BLaER1 treated with 17β-estradiol and CSF1 and Interleukin-3, amounts not matched to agents 10 nM and 100 nM (cell line): Measurements from ENCODE around the gene ARX.

Experiments used
- H3K27ac ChIP-seq, 11 experiments: shearing (Covaris generic); formaldehyde crosslinking; 2 replicates each; pipeline ENCODE4 v1.8.1; 2022
- H3K27me3 ChIP-seq, 11 experiments: shearing (Covaris generic); formaldehyde crosslinking; 2 replicates each; pipeline ENCODE4 v1.8.1; 2022
- H3K36me3 ChIP-seq, 11 experiments: shearing (Covaris generic); formaldehyde crosslinking; 2 replicates each; pipeline ENCODE4 v1.8.1; 2022
- H3K4me1 ChIP-seq, 10 experiments: shearing (Covaris generic); formaldehyde crosslinking; 2 replicates each; pipeline ENCODE4 v1.8.1; 2022
- H3K4me2 ChIP-seq, 11 experiments: shearing (Covaris generic); formaldehyde crosslinking; 2 replicates each; pipeline ENCODE4 v1.8.1; 2022
- H3K4me3 ChIP-seq, 10 experiments: shearing (Covaris generic); formaldehyde crosslinking; 2 replicates each; pipeline ENCODE4 v1.8.1; 2022
- H3K9ac ChIP-seq, 11 experiments: shearing (Covaris generic); formaldehyde crosslinking; 2 replicates each; pipeline ENCODE4 v1.8.1; 2022
- H3K9me3 ChIP-seq, 11 experiments: shearing (Covaris generic); formaldehyde crosslinking; replicated peaks in 1 of 11; 2 replicates each; pipeline ENCODE4 v1.8.1; 2022
- H4K20me1 ChIP-seq, 11 experiments: shearing (Covaris generic); formaldehyde crosslinking; 2 replicates each; pipeline ENCODE4 v1.8.1; 2022
- Cebpa-rat ChIP-seq, 11 experiments: shearing (Covaris generic); IDR thresholded peaks; 2 replicates each; pipeline ENCODE4 v1.8.1; 2022

The ARX gene

DNA sequence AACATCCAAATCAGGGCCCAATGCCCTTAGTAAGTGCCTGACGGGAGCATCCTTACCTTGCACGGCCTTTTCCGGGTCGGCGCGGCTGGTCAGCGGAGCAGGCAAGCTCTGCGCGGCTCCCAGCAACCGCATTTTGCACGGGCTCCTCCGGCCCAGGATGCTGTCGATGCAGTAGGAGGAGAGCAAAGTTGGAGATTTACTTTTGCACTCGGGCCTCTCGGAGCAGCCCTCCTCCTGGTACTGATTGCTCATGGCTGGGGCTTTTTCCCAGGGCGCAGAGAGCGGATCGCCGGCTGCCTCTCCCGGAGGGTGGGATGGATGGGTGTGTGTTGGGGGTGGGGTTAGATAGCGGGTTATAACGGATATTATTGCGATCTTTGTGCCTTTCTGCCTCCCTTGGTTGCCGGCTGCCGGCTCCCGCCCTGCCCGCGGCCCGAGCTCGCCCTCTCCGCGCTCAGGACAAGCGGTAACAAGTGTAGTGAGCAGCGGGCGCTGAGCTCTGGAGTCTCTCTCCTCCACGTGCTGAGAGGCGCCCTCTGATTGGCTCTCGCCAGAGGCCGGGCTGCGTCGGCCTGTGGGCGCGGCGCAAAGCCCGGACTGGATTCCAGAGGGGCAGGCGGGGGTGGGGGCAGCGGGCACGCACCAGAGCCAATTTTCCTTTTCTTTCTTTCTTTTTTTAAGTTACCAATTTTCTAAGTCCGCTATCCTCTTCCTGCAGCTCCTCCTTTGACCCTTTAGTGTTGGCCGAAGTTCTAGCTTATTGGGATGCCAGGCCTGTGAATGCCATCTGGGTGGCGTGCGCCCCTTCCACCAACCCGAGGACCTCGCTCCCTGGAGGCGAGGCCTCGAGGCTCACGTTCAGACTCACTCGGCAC, at the start of gene ARX:
Gene ARX, minus strand, starts transcription at position 480 of the 875 bp plus-strand sequence. Its CDS starts 228 bp downstream, at position 252.
- Histone ChIP-seq H4K20me1 (peaks cover 0 to 96% (median 76%) of the 10 kb centered on the region in 11 experiments; a peak in 16 of 22 replicates), H3K27me3 (peaks cover 100% of the 10 kb centered on the region in 11 experiments), H3K4me1 (peaks cover 0 to 17% (median 13%) of the 10 kb centered on the region in 10 experiments; a peak in 14 of 20 replicates), H3K9me3 (peaks cover 10 to 27% (median 21%) of the 10 kb centered on the region in 11 experiments; a peak in 21 of 22 replicates), H3K27ac (no peak within 1 kb of the TSS), H3K9ac (no peak within 1 kb of the TSS), H3K4me3 (no peak within 1 kb of the TSS; a peak in 1 of 20 replicates), H3K4me2 (no peak within 1 kb of the TSS), H3K36me3 (no peaks in the 10 kb centered on the region)
- TF ChIP-seq Cebpa-rat (IDR thresholded peaks at IDR 0.05), result no peak

DNA sequence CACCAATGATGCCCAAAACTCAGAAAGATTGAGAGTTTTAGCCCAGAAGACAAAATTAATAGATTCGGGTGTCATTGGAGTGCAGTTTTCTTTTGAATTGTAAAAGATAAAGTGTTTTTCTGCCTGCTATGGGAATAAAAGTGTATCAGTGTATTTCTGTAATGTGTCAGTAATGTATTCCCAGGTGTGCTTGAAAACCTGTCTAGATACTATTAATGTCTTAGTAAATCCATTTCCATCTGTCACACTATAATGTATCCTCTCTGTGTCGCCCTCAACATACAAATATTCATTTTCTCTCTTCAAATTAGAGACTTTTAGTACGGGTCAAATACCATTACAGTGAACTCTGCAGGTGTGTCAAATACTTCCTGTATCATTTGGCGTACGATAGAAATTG, 43.5 kb upstream of the ARX start:
- no peaks in the 10 kb centered on the region for H3K4me1 ChIP-seq
- H3K9ac ChIP-seq, result no peak overlapping the region
- H3K36me3 ChIP-seq, result no peaks in the 10 kb centered on the region
- H3K4me3 ChIP-seq, result no peak overlapping the region
- no peaks in the 10 kb centered on the region; a peak in 1 of 22 replicates for H4K20me1 ChIP-seq
- H3K4me2 ChIP-seq, result no peak overlapping the region
- H3K9me3 ChIP-seq, result peaks cover 0 to 22% (median 8%) of the 10 kb centered on the region in 11 experiments; a peak in 14 of 22 replicates
- TF ChIP-seq Cebpa-rat (IDR thresholded peaks at IDR 0.05), result no peak
- no peak overlapping the region for H3K27ac ChIP-seq
- H3K27me3 ChIP-seq, result peaks cover 0 to 71% (median 35%) of the 10 kb centered on the region in 11 experiments; a peak in 20 of 22 replicates

DNA sequence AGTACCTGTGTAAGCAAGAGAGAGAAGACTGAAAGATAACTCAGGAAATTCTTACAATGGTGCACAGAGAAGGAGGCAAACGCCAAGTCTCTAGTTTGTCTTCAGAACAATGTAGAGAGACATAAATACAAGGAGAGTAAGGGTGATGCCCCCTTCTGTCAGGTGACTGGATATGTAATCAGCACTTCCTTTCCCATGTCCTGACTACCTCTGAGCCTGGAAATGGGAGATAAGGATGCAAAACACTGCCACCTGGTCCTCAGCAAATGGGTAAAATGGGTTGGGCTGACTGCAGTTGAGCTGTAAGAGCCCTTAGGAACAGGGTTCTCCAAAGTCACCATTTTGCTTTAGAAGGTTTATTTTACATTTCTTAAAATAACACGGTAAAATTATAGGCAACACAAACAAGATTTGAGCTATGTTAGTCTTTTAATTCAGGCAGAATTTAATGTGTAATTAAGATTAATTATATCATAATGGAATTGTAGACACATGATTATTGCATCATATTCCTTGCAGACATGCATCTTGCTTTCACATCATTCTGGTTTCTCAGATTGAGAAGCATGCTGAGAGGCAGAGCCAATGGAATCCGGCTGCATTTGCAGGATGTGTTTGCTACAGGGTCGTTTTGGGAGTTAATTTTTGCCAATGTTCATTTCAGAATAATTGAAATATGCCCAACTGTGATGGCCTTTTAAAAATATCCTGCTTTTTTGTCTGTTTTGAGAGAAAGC, 37.2 kb upstream of the ARX start:
- TF ChIP-seq Cebpa-rat (IDR thresholded peaks at IDR 0.05), result peak in 3 of 11 experiments; percentile 20 to 63 (median 53); a peak in 1 of 22 replicates
- no peak overlapping the region for H3K27ac ChIP-seq

DNA sequence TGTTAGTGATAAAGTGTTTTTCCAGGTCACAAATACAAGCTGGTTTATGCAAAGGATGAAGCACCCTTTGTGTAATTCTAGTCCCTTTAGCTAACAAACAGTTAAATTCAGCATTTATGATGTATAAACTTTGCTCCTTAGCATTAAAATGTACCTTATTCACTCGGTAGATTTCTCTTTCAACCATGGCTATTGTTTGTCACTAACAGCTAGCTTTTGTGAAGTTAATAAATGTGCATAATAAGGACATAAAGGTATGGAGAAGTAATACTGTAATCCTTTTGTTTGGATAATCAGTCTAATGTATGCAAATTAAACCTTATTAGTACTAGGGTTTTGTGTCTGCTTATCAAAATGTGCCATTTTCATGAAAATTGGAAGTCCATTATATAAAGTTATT, 34.2 kb upstream of the ARX start:
- peaks cover 10 to 39% (median 21%) of the 10 kb centered on the region in 10 experiments for H3K4me1 ChIP-seq
- peak overlapping the region in 4 of 11 experiments; percentile 8 to 50 (median 15); a peak in 4 of 22 replicates for H3K27ac ChIP-seq
- no peaks in the 10 kb centered on the region; a peak in 1 of 22 replicates for H4K20me1 ChIP-seq
- H3K4me3 ChIP-seq, result no peak overlapping the region
- peaks cover 8 to 63% (median 42%) of the 10 kb centered on the region in 11 experiments; a peak in 18 of 22 replicates for H3K27me3 ChIP-seq
- no peaks in the 10 kb centered on the region for H3K9me3 ChIP-seq
- H3K9ac ChIP-seq, result no peak overlapping the region
- H3K36me3 ChIP-seq, result no peaks in the 10 kb centered on the region
- H3K4me2 ChIP-seq, result peak overlapping the region in 9 of 11 experiments; percentile 43 to 81 (median 59); a peak in 17 of 22 replicates
- TF ChIP-seq Cebpa-rat (IDR thresholded peaks at IDR 0.05), result no peak

More for the DNA sequence above, 37.2 kb upstream of the ARX start:
- H4K20me1 ChIP-seq, result no peaks in the 10 kb centered on the region; a peak in 1 of 22 replicates
- peaks cover 10 to 36% (median 19%) of the 10 kb centered on the region in 10 experiments for H3K4me1 ChIP-seq
- H3K9me3 ChIP-seq, result peaks cover 0 to 22% (median 8%) of the 10 kb centered on the region in 11 experiments; a peak in 14 of 22 replicates
- peak overlapping the region in 1 of 11 experiments; percentile 12; a peak in 2 of 22 replicates for H3K4me2 ChIP-seq
- no peak overlapping the region for H3K9ac ChIP-seq
- no peaks in the 10 kb centered on the region for H3K36me3 ChIP-seq
- H3K4me3 ChIP-seq, result no peak overlapping the region
- H3K27me3 ChIP-seq, result peaks cover 5 to 73% (median 49%) of the 10 kb centered on the region in 11 experiments; a peak in 19 of 22 replicates

DNA sequence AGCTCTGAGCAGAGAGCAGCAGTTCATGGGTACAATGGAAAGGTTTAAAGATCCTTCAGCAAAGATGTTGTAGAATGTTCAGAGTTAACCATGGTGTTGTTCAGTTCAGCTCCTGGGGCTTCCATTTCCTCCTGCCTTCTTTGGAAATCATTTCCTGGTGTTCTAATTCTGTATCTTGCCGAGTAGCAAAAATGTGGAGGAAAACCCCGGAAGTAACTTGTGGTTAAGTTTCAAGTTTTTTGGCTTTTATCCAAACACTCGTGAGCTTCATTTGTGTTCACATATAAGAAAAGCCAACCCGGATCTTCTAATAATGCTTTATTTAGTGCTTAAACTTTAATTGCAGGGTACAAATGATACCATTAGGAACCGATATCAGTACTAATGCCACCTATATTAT, 33.6 kb upstream of the ARX start:
- peak overlapping the region in 6 of 11 experiments; percentile 33 to 54 (median 43); a peak in 9 of 22 replicates for H3K27ac ChIP-seq
- H3K27me3 ChIP-seq, result peaks cover 8 to 58% (median 42%) of the 10 kb centered on the region in 11 experiments; a peak in 18 of 22 replicates
- no peaks in the 10 kb centered on the region; a peak in 1 of 22 replicates for H4K20me1 ChIP-seq
- H3K4me1 ChIP-seq, result peaks cover 10 to 39% (median 21%) of the 10 kb centered on the region in 10 experiments
- no peak overlapping the region; a peak in 1 of 20 replicates for H3K4me3 ChIP-seq
- H3K9ac ChIP-seq, result no peak overlapping the region; a peak in 1 of 22 replicates
- peak overlapping the region; percentile 29 to 81 (median 56) for H3K4me2 ChIP-seq
- no peaks in the 10 kb centered on the region for H3K9me3 ChIP-seq
- H3K36me3 ChIP-seq, result no peaks in the 10 kb centered on the region
- no peak for TF ChIP-seq Cebpa-rat (IDR thresholded peaks at IDR 0.05)

DNA sequence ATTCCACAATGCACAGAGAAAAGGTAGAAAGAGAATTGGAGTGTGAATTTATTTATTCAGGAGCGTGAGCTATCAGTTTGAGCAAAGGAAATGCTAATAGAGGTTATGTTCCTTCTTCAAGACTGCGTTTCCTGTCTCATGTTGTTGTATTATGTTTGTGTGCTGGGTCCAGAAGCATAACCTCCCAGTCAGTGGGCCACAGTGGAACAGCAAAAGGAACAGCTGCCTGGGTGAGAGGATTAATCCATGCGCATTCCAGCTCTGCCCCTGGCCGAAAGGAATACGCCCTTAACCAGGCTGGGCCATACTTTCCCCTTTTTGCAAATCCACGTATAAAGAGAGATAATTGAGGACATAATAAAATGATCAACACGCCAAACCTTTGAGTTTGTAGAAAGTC, 32.4 kb upstream of the ARX start:
- no peak for TF ChIP-seq Cebpa-rat (IDR thresholded peaks at IDR 0.05)
- Histone ChIP-seq H3K27ac (no peak overlapping the region; a peak in 1 of 22 replicates), H3K27me3 (peaks cover 8 to 54% (median 38%) of the 10 kb centered on the region in 11 experiments; a peak in 18 of 22 replicates), H4K20me1 (no peaks in the 10 kb centered on the region; a peak in 1 of 22 replicates), H3K9me3 (no peaks in the 10 kb centered on the region), H3K9ac (no peak overlapping the region), H3K4me2 (peak overlapping the region in 5 of 11 experiments; percentile 43 to 81 (median 71); a peak in 9 of 22 replicates), H3K36me3 (no peaks in the 10 kb centered on the region), H3K4me3 (no peak overlapping the region), H3K4me1 (peaks cover 10 to 44% (median 21%) of the 10 kb centered on the region in 10 experiments)

DNA sequence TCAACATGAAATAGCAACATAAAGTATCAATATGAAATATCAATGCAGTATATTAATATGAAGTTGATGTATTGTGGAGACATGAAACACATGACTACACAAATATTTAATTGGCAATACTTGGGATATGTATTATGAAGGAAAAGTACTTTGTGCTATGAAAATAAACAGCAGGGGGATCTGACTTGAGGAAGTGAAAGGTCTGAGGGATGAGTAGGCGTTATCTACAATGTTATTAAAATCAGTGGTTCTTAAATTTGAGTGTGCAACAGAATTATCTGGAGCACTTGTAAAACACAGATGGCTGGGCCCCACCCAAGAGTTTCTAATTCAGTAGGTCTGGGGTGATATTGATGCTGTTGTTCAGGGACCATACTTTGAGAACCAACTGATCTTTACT, 27.4 kb upstream of the ARX start:
- H3K27me3 ChIP-seq, result peaks cover 3 to 36% (median 11%) of the 10 kb centered on the region in 11 experiments; a peak in 17 of 22 replicates
- no peak for TF ChIP-seq Cebpa-rat (IDR thresholded peaks at IDR 0.05)
- H3K9ac ChIP-seq, result no peak overlapping the region
- H3K4me3 ChIP-seq, result no peak overlapping the region
- H3K4me2 ChIP-seq, result peak overlapping the region in 3 of 11 experiments; percentile 4 to 29 (median 23); a peak in 3 of 22 replicates
- no peaks in the 10 kb centered on the region for H3K36me3 ChIP-seq
- peaks cover 0 to 18% (median 0%) of the 10 kb centered on the region in 11 experiments; a peak in 5 of 22 replicates for H3K9me3 ChIP-seq
- H4K20me1 ChIP-seq, result no peaks in the 10 kb centered on the region
- H3K27ac ChIP-seq, result no peak overlapping the region
- peaks cover 0 to 15% (median 2%) of the 10 kb centered on the region in 10 experiments; a peak in 11 of 20 replicates for H3K4me1 ChIP-seq

DNA sequence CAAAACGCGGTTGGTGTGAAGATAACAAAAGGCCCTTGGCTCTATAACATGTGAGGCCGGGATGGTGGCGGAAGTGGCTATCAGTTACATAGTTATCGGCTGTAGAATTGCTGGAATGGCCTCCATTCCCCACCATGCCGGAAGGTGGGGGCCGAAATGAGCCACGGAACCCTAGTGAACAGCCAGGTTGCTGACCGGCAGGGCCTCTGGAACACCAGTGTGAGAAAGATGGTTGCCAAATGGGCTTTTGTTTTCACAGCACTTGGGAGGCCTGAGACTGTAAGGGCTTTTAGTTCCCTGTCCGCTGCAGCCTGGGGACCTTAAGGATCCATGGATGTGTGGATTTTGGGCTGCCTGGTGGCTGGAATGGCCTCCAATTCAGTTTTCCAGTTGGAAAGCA, 23.3 kb upstream of the ARX start:
- no peak overlapping the region for H3K4me3 ChIP-seq
- H4K20me1 ChIP-seq, result 0 out of 22 replicates have a peak, but pooled peaks cover 0 to 5% (median 0%) of the 10 kb centered on the region in 11 experiments
- H3K4me1 ChIP-seq, result peaks cover 0 to 10% (median 0%) of the 10 kb centered on the region in 10 experiments; a peak in 6 of 20 replicates
- peaks cover 0 to 18% (median 0%) of the 10 kb centered on the region in 11 experiments; a peak in 5 of 22 replicates for H3K9me3 ChIP-seq
- TF ChIP-seq Cebpa-rat (IDR thresholded peaks at IDR 0.05), result no peak
- no peak overlapping the region for H3K9ac ChIP-seq
- H3K4me2 ChIP-seq, result no peak overlapping the region
- peaks cover 27 to 60% (median 43%) of the 10 kb centered on the region in 11 experiments for H3K27me3 ChIP-seq
- no peaks in the 10 kb centered on the region for H3K36me3 ChIP-seq
- H3K27ac ChIP-seq, result no peak overlapping the region
